ENCODE data around the gene FMN1.

- TF ChIP-seq POLR2A (IDR thresholded peaks at IDR 0.05) (no peak), CTCF (IDR thresholded peaks at IDR 0.05) (no peak)
Measured at GRCh38 chr15:32819448-32819847, 375.1 kb downstream of the FMN1 start.
